DMS153 treated with DMSO at 0.1 percent for 48 hours (cell line): ENCODE measurements around the gene FILIP1.
A peak's percentile ranks its signal among the peaks of the same experiment; 100 is the strongest.

Experiments used
- DNase-seq: peaks from one replicate; lab custom pipeline; 2025; ENCODE audit not compliant: unreplicated experiment; lab: John Stamatoyannopoulos, UW

The FILIP1 gene

DNA sequence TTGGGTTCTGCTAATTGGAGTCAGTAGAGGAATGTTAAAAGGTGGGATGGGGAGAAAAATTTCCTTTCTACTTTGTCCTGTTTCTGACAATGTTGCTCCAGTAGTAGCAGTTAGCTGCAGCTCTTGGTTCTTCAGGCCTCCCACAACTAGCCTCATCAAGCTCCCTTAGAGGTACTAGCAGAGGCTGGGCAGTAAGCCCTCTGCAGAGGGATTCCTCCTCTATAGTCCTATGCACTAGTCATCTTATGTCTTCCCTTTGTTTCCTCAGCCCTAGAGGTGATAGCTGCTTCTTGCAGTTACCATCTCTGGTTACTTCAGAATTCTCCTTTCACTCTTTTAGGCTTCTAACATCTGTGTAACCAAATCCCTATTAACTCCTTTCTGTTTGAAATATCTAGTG is 99.8 kb downstream of the FILIP1 start:
- DNase-seq = no peak

DNA sequence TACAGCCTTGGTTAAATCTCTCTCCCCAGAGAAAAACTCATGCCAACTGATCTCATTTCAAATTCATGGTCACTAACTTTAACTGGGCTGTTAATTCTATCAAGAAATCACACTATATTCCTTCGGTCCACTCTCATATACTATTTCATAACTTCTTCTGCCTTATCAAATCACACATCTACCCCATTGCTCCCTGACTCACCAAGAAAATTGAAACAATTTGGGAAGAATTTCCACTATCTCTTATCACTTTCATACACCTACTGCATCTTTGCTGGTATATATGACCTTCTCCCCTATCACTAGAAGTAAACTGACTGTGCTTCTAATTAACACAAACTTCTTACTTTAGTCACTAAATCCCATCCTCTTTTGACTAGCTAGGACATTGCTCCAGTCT is 102.3 kb downstream of the FILIP1 start:
- DNase-seq = no peak

DNA sequence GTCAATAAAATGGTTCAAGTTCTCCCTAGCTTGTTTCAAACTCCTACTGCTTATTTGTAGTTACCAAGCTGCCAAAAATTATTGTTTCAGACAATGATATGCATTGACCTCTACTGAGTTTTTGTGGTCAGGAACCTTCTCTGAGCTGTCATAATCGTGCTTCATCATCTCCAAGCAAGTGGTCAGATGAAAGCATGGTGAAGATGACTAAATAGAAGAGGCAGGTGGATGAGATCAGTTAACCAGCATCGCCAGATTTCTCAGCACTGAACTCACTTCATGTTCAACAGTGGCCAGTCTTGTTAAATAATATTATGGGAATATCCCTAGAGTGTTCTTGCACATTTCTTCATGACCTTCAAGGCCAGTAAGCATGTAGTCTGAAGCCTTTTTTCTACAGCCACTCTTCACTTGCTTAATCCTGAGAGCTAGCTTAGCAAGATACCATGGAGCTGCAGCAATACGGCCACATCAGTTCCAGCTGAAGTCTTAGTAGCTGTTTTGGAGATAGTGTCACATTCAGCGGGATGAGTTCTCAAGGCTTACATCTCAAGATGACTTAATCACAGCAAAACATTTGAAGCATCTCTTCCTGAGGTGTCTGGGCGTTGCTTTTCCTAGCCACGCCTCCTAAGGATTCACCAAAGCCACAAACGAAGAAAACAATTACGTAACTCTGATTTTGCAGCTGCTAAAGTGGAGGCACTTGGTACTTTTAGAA is 107.4 kb downstream of the FILIP1 start:
- DNase-seq = no peak

DNA sequence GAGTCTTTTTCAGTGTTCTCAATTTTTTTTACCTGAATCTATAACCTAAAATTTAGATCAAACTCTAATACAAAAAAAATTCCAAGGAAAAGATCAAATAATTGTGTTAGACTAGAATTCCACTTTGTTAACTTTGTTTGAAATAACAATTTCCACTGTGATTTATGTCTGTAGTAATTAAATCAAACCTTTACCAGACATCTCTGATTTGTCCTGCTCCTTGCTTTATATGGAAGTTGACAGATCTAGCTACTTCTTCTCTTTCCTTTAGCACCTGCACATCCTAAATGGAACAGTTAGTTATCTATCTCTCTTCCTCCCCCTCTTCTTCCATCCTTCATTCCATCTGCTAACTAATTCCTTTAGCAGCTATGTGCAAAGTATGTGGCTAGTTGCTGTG is 109.5 kb downstream of the FILIP1 start:
- DNase-seq = no peak

DNA sequence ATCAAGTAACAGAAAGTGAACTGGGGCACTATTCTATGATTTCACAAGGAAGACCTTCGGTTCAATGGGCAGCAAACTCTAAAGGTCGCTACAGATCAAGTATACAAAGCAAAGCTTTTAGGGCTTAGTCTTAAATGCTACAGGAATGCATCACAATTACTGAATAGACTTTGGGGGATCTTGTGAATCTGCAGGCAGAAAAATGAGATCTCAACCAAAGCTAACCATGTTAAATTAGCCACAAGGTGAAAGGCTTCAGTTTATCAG is 111.0 kb downstream of the FILIP1 start:
- DNase-seq = no peak

DNA sequence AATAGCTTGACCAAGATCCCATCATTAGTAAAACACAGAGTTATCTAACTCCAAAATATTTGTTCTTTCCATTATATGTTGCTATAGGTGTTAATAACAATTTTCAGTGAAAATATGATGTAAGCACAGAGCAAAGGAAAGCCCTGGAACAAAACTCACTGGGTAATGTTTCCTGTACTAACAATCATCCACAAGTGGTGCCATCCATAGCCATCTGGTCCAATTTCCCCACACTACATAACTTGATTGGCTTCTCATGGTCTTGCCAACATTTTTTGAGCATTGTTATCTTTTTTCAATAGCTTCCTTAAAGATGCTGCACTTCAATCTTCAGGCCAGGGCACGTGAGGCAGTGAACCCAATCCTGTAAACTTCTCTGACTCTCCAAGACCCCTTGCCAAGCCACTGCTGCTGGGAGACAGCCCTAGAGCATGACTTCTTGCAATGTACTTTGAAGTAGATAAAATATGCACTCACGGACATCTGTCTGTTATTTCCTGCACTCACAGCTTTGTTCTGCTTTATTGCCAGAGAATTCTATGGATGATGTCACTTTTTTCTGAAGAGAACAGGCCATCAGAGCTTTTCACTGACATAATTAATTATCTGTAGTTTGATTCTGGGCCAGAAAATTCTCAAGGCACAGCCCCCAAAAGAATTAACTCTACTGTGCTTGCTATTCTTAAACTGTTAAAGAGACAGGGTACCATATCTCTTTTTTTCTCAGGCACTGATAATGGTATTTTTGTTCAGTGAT is 111.5 kb downstream of the FILIP1 start:
- DNase-seq = no peak

DNA sequence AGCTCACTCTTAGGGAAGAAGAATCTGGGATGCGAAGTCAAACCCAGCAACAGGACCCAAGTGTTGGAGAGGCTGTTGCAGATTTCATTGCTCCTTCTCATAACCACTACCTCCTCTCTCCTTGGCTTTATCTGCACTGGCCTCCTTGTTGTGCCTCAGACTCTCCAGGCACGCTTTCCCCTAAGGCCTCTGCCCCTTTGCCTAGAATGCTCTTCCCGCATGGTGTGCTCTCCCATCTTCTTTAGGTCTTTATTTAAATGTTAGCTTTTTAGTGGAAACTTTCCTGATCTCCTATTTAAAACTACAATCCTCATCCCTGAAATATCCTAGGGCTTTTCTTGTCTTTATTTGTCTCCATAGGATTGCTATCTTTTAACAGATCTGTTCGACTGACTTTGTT is 114.1 kb downstream of the FILIP1 start:
- DNase-seq = no peak

DNA sequence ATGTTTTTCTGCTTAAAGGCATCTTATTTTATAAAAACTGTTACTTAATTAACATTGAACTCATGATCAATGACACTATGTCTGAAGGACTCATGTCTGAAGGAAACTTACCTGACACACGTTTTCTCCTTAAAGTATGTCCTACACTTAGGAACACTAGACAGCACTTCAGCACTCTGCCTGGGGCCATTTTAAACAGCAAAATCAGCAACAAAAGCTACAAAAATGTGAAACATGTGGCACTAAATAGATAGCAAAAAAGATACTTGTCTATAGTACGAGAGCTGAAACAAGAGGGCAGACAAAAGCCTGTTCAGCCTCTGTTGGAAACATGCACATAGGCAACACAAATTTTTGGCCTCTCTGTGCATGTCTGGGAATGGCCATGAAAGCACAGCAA is 115.5 kb downstream of the FILIP1 start:
- no peak for DNase-seq

DNA sequence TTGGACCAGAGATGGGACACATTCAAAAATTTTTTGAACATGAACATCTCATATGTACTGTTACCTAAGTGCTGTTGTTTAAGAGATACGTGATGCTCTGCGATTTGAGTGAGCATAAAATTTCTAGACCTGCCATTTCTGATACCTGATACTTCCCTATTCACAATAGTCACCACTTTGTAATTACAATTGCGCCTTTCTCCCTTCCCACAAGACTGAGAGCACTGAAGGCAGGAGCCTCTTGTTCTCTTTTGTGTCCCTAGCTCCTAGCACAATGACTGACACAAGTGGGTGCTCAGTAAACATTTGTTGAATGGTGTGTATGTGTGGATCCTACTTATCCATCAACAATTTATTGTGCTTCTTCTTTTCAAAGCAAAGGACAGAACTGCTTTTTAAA is 116.2 kb downstream of the FILIP1 start:
- peak; percentile 94 for DNase-seq

DNA sequence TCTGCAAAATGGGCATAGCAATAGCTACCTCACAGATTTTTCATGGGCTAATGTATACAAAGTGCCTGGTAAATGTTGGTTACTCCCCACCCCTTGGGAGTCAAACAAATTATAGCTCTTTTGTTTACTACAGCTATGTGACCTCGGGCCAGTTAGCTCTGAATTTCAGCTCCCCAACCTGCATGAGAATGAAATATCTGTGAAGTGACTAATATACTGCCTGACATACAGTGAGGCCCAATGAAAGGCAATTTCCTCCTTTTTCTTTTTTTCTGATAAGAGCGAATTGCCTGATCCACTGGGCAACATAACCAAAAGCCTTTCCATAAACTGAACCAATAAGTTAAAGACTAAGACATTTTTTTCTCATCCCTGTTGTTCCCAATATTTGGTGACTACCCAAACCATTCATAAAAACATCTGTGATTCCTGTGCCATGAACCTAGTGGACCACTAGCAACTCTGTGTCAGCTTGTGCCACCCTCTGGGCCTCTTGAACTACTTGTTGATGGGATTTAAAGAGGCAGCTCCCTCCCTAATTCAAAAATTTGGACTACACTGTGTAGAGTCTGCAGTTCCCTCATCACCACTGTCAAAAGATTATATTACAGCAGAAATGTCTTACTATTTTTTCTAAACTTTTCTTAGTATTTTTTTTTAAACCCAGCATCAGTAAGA is 117.1 kb downstream of the FILIP1 start:
- no peak for DNase-seq

DNA sequence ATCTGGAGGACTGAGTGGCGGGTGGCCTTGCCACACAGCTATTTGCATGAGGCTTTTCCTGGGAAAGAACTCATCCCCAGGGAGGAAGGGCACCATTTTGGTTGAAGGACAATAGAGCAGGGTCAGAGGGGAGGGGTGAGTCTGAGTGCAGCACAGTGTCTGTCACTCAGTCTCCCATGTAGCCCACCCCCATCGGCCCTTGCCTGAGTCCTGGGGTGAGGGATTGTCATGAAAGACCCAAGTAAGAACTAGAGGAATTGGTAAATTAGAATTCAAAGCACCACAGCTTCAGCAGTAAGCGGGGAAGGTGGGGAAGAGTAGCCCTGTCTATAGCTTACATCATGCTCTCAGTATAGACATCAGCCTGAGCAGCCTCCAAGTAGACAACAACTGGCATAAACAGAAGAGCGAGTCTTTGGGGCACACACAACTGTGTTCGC is 118.6 kb downstream of the FILIP1 start:
- DNase-seq = no peak

DNA sequence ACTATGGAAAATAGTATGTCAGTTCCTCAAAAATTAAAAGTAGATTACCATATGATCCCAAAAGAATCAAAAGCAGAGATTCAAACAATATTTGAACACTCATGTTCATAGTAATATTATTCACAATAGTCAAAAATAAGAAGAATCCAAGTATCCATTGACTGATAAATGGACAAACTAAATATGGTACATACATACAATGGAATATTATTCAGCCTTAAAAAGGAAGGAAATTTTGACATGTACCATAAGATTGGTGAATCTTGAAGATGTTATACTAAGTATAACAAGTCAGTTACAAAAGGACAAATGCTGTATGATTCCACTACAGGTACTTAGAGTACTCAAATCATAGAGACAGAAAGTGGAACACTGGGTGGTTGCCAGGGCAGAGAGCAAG is 120.7 kb downstream of the FILIP1 start:
- no peak for DNase-seq

DNA sequence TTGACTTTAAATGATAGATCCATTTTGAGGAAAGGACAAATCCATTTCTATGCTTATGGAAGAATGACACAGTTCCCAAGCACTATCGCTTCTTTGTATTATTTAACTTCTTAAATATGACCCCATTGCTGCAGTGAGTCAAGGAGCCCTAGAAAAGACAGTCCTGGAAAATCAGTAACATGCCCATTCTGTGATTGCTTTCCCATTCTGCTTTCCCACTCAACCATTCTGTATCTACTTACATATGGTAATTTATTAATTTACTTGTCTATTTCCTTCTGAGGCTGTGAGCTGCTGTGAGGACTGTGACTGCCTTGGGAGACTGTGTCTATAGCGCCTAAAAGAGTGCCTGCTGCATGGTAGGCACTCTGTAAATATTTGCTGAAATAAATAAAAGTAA is 123.6 kb downstream of the FILIP1 start:
- DNase-seq = no peak

DNA sequence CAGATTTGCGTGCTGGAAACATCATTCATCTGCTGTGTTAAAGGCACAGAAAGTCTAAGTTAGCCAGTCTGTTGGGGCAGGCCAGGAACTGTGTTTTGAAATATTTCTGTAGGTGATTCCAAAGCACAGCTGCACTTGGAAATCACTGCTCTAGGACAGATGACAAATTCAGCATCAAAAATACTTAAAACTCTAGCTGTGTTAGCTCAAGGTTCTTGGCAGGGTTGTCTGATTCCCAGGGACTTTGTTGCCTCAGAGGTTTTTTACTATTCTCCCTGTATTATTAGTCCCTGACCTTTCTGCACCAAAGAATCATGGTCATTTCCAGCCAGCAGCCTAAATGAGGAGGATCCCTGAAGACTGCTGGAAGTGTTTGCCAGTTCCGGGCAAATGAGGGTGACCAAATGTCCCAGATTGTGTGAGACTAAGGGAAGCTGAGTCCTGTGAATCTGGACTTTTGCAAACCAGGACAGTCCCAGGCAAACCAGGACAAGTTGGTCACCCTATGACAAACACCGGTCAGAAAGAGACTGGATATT is 124.7 kb downstream of the FILIP1 start:
- DNase-seq = no peak

DNA sequence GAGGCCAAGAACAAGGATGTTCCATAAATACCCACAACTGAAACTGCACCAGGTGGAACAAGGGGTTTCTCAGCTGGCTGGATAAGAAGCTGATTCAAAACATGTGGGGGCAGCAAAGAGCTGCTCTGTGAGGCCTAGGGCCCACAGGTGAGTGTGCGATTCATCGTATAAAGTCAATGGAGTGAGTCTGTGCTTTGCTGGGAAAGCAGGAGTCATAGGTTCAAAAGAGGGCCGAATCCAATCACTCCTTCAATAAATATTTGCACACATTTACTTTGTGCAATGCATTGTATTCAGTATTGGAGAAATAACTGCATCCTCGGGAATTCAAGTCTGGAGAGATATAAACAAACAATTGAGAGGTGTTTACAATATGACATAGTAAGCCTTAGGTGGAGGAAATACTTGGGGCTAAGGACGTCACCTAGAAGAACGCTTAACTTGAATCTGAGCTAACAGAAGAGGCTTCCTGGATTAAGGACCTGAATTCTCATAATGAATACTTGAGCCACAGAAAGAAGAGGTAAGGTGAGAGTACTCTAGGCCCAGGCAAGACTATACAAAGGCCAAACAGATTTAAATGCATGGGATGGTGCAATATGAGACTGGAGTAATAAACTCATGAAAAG is 125.3 kb downstream of the FILIP1 start:
- DNase-seq = peak; percentile 66

DNA sequence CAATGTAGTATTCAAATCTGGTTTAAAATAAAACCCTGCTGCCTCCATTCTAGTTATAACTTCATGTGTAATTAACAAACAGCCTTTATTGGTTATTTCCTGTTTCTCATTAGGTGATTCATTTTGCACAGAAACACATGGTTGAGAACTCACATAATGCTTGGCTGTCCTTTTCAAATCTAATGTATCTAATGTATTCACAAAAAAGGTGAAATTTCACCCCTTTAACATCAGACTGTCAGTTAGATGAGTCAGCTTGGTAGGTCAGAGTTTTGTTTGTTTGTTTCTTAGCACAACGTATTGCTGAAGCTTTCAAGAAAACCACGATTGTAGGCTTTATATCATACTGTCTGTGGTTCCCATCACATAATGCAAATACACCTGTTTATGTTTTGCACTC is 130.3 kb downstream of the FILIP1 start:
- DNase-seq = no peak

DNA sequence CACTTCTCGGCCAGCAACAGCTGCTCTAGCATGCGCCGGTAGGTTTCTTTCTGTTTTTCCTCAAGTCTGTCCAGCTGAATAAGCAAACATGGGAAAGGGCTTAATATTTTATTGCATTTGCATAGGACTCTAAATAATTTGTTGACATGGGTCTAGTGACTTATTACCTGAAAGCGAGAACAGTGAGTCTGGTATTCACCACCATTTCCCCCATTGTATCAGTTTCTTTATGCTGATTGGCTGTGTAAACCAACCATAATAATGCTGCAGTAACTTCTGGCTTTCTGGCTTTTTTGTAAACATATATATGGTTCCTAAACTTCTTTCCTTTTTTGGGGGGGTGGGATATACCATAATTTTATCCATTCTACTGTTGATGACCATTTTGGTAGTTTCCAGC is 140.0 kb downstream of the FILIP1 start:
- DNase-seq = no peak

DNA sequence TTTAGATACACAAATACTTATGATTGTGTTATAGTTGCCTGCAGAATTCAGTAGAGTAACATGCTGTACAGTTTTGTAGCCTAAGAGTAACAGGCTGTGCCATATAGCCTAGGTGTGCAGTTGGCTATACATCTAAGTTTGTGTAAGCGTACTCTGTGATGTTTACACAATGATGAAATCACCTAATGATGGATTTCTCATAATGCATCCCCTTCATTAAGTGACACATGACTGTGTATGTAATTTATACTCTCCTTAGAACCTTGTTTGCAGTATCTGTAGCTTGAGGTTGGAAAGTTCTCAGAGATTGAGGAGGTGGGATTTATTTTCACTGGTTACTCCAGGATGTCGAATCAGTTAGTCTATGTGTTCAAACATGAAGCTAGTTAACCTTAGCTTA is 142.0 kb downstream of the FILIP1 start:
- DNase-seq = peak; percentile 36

DNA sequence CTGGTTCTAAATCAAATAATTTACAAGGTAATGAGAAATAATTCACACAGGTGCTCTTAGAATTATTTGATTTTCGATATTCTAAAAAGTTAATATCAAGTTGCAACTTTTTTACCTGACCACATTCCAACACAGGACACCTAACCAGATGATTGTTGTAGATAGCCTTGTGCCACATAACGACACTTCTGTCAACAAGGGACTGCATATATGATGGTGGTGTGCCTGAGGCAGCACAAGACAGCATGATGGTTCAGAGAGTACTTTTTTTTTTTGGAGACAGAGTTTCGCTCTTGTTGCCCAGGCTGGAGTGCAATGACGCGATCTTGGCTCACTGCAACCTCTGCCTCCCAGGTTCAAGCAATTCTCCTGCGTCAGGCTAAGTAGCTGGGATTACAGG is 142.8 kb downstream of the FILIP1 start:
- no peak for DNase-seq

DNA sequence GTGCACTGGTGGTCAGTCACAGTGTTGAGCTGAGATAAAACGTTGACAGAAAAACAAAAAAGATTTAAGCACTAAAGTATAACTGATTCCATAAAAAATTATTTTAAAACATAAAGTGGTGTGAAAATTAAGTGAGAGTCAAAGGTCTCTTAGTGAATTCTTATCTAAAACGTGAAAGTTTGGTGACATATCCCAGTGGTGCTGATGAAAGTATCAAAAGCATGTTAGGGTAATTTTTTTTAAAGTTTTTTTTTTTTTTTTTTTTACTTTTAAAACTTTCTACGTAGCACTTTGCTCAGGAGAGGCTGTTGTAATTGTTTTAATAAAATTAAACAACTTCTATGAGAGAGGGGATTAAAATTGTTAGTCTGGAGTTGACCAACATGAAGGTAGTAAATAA is 143.4 kb downstream of the FILIP1 start:
- DNase-seq = no peak

DNA sequence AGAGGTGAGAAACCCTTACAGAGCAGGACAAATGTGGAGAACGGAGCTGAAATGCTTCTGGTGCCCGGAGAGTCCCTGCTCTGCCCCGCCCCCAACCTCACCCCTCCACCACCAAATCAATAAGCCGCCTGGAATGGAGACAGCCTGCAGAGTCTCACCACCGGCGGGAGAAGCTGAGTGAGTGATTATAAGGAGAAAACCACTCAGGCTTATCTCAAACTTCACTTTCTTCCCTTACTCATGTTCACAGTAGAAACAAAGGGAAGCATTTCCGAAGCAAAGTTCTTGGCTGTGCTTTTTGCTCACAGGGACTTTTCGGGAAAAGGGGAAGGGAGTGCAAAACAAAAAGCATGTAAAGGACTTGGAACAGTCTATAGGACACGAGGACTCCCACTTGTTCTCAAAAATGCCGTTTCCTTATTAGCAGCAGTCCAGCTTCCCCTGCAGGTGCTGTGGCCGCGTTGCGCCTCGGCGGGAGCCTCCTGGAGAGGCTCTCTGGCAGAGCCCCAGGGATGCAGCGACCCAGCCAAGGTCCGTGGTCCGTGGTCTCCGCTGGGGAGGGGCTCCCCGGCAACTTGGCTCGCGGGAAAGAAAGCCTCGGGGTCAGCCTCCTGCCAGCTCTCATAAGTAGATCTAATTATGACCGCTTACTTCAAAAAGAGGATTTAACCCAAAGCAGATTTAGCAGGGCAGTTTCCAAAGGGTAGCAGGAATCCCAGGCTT is 144.2 kb downstream of the FILIP1 start:
- no peak for DNase-seq
